NT2/D1 (cell line): ENCODE measurements around the gene SPNS1.

Experiments used
- SUZ12 ChIP-seq: IDR thresholded peaks from 2 replicates; pipeline ENCODE4 v1.6.1; 2011; ENCODE audit not compliant: insufficient read length, insufficient read depth; ENCODE audit errors: extremely low read depth
- YY1 ChIP-seq: IDR thresholded peaks from 2 replicates; pipeline ENCODE4 v1.6.1; 2011; ENCODE audit not compliant: insufficient read length, insufficient read depth

DNA sequence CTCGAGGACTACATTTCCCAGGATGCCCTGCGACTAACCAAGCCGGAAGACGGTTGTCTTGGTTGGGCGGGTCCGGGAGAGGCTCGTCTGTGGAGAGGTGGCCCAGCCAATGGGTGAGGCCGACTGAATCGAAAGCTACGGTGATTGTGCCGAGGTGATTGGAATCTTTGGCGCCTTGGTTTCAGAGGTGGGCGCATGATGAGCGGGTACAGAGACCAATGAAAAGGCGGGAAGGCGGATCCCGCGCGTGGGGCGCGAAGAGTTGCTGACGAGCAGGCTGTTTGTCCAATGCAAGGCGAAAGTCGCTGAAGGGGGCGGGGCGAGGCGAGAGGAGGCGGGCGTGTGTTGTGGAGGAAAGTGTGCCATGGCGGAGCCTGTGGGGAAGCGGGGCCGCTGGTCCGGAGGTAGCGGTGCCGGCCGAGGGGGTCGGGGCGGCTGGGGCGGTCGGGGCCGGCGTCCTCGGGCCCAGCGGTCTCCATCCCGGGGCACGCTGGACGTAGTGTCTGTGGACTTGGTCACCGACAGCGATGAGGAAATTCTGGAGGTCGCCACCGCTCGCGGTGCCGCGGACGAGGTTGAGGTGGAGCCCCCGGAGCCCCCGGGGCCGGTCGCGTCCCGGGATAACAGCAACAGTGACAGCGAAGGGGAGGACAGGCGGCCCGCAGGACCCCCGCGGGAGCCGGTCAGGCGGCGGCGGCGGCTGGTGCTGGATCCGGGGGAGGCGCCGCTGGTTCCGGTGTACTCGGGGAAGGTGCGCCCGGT is 23.7 kb upstream of the SPNS1 start, which contains the start of gene NFATC2IP:
- no peak for TF ChIP-seq SUZ12
- peak; percentile 69 for TF ChIP-seq YY1
